HL-60 (cell line): Measurements from ENCODE around the gene COPE.

Experiments
- GABPA ChIP-seq: IDR thresholded peaks from 2 replicates; pipeline ENCODE4 v1.6.1; 2012; ENCODE audit warnings: low read depth
- POLR2AphosphoS5 ChIP-seq: IDR thresholded peaks from 2 replicates; pipeline ENCODE4 v1.6.1; 2012; ENCODE audit warnings: low read depth
- SPI1 ChIP-seq: IDR thresholded peaks from 2 replicates; pipeline ENCODE4 v1.6.1; 2012; ENCODE audit warnings: low read depth, mild to moderate bottlenecking, borderline replicate concordance
- TF ChIP-seq, protein P1 (sequence below): IDR thresholded peaks from one replicate; pipeline ENCODE4 v1.5.1; 2011; ENCODE audit warnings: low read length, control low read depth, inconsistent platforms; ENCODE audit not compliant: insufficient read depth
- TF ChIP-seq, protein P2 (sequence below): IDR thresholded peaks from 2 replicates; pipeline ENCODE4 v1.6.1; 2012; ENCODE audit warnings: low read depth; ENCODE audit not compliant: insufficient replicate concordance

DNA sequence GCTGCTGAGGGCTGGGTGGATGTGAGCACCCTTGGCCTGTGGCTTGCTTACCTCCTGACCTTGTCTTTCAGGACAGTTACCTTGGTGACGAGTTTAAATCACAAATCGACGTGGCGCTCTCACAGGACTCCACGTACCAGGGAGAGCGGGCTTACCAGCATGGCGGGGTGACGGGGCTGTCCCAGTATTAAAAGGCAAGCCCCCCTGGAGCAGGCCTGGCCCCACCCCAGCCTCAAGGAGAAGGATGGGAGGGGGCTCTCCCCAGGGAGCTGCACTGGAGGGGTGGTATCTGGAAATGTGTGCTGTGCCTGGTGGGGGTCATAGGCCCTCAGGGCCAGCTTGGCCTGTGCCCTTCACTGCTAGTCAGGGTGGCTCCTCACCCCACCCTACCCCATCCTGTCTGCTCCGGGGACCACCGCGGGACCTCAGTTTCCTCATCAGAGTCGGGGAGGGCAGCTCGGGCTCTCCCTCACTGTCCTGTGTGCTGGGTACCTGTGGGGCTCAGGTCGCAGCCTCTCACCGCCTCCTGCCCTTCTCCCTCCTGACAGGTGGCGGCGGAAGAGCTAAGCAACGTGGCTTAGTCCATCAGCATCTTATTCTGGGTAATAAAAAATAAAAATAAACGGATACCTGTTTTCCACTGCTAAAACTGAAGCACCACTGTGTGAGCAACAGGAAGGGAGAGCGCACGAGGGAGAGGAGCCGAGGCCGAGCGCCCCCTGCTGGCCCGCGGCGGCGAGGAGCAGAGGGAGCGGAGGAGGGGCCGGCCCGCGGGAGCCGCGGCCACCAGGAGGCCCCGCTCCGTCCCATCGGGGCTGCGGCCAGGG, 53.0 kb downstream of the COPE start:
- TF ChIP-seq, protein P1, sequence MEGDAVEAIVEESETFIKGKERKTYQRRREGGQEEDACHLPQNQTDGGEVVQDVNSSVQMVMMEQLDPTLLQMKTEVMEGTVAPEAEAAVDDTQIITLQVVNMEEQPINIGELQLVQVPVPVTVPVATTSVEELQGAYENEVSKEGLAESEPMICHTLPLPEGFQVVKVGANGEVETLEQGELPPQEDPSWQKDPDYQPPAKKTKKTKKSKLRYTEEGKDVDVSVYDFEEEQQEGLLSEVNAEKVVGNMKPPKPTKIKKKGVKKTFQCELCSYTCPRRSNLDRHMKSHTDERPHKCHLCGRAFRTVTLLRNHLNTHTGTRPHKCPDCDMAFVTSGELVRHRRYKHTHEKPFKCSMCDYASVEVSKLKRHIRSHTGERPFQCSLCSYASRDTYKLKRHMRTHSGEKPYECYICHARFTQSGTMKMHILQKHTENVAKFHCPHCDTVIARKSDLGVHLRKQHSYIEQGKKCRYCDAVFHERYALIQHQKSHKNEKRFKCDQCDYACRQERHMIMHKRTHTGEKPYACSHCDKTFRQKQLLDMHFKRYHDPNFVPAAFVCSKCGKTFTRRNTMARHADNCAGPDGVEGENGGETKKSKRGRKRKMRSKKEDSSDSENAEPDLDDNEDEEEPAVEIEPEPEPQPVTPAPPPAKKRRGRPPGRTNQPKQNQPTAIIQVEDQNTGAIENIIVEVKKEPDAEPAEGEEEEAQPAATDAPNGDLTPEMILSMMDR = peak; percentile 92
- TF ChIP-seq POLR2AphosphoS5 = no peak; the same call in 1 of the 2 replicates
- TF ChIP-seq GABPA = no peak
- TF ChIP-seq, protein P2, sequence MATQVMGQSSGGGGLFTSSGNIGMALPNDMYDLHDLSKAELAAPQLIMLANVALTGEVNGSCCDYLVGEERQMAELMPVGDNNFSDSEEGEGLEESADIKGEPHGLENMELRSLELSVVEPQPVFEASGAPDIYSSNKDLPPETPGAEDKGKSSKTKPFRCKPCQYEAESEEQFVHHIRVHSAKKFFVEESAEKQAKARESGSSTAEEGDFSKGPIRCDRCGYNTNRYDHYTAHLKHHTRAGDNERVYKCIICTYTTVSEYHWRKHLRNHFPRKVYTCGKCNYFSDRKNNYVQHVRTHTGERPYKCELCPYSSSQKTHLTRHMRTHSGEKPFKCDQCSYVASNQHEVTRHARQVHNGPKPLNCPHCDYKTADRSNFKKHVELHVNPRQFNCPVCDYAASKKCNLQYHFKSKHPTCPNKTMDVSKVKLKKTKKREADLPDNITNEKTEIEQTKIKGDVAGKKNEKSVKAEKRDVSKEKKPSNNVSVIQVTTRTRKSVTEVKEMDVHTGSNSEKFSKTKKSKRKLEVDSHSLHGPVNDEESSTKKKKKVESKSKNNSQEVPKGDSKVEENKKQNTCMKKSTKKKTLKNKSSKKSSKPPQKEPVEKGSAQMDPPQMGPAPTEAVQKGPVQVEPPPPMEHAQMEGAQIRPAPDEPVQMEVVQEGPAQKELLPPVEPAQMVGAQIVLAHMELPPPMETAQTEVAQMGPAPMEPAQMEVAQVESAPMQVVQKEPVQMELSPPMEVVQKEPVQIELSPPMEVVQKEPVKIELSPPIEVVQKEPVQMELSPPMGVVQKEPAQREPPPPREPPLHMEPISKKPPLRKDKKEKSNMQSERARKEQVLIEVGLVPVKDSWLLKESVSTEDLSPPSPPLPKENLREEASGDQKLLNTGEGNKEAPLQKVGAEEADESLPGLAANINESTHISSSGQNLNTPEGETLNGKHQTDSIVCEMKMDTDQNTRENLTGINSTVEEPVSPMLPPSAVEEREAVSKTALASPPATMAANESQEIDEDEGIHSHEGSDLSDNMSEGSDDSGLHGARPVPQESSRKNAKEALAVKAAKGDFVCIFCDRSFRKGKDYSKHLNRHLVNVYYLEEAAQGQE = no peak
- TF ChIP-seq SPI1 = no peak
